Endothelial cell of umbilical vein (primary cell): Measurements from ENCODE around the gene RNF112.

ENCODE experiments used
- CTCF ChIP-seq, 2 donors: IDR thresholded peaks; 1 replicate in 1 of 2; 2 replicates in 1 of 2; pipeline ENCODE4 v1.5.1; 2011; ENCODE audit warnings: low read length in 2 of 2, mild to moderate bottlenecking in 2 of 2, moderate library complexity in 2 of 2, control low read depth in 1 of 2, inconsistent platforms in 1 of 2, low read depth in 1 of 2; ENCODE audit not compliant: insufficient read depth in 1 of 2; ENCODE audit errors: extremely low read depth in 1 of 2
- EZH2 ChIP-seq: IDR thresholded peaks from 2 replicates; pipeline ENCODE4 v1.6.1; 2012; ENCODE audit warnings: borderline replicate concordance, low read depth, mild to moderate bottlenecking, moderate library complexity, low read length, inconsistent platforms; ENCODE audit not compliant: severe bottlenecking
- GATA2 ChIP-seq: IDR thresholded peaks from 2 replicates; pipeline ENCODE4 v1.7.0; 2011; ENCODE audit warnings: low read depth, mild to moderate bottlenecking, moderate library complexity, mixed read lengths, low read length; ENCODE audit not compliant: insufficient read length, insufficient read depth
- POLR2A ChIP-seq: IDR thresholded peaks from 2 replicates; pipeline ENCODE4 v1.6.1; 2012; ENCODE audit warnings: low read depth, mild to moderate bottlenecking, control low read depth, low read length
- POLR2AphosphoS5 ChIP-seq: IDR thresholded peaks from 2 replicates; pipeline ENCODE4 v1.6.1; 2012; ENCODE audit warnings: low read depth, mild to moderate bottlenecking, control low read depth, low read length, moderate library complexity; ENCODE audit not compliant: insufficient read depth

GRCh38 chr17:19421926-19422325 lies 10.9 kb downstream of the RNF112 start:
- TF ChIP-seq POLR2A (no peak), EZH2 (no peak), GATA2 (no peak), POLR2AphosphoS5 (no peak), CTCF (IDR thresholded peaks at IDR 0.05; ENCODE audit: extremely low read depth in 1 of 2, insufficient read depth in 1 of 2, low read depth in 1 of 2, low read length in 2 of 2) (no peak)
